Measurements from ENCODE around the gene HAUS7. TPM values are rescaled to one million over a fixed set of nuclear protein-coding genes. Genes with fewer than 3 reads are reported as not detected.

The HAUS7 gene
- polyA plus RNA-seq: 10 to 100 TPM; 20.8 to 30.8 (median 24.2) TPM
- long read RNA-seq, donor 1, transcript HAUS7-202 (10 exons, 1,363 nt): major isoform, 17 of 44 reads
- long read RNA-seq, donor 1, partial matches to known transcripts: 27 of 44 reads
- long read RNA-seq, donor 1, other reads (novel, unspliced or antisense): 0 of 44 reads
- long read RNA-seq, donor 2, partial matches to known transcripts: 0 of 4 reads
- long read RNA-seq, donor 2, other reads (novel, unspliced or antisense): 0 of 4 reads
- long read RNA-seq, donor 3, partial matches to known transcripts: 9 of 12 reads
- long read RNA-seq, donor 3, other reads (novel, unspliced or antisense): 0 of 12 reads
- long read RNA-seq, donor 4: 0 reads
- long read RNA-seq, donor 5: 0 reads
- long read RNA-seq, donor 6, partial matches to known transcripts: 19 of 21 reads
- long read RNA-seq, donor 6, other reads (novel, unspliced or antisense): 0 of 21 reads
- long read RNA-seq, donor 7, transcript HAUS7-202 (10 exons, 1,363 nt): major isoform, 16 of 16 reads
- long read RNA-seq, donor 7, partial matches to known transcripts: 0 of 16 reads
- long read RNA-seq, donor 7, other reads (novel, unspliced or antisense): 0 of 16 reads
- long read RNA-seq, donor 8, partial matches to known transcripts: 0 of 1 reads
- long read RNA-seq, donor 8, other reads (novel, unspliced or antisense): 0 of 1 reads
- long read RNA-seq, donor 9: 0 reads
- long read RNA-seq, donor 10, transcript HAUS7-202 (10 exons, 1,363 nt): major isoform, 7 of 9 reads
- long read RNA-seq, donor 10, partial matches to known transcripts: 0 of 9 reads
- long read RNA-seq, donor 10, other reads (novel, unspliced or antisense): 0 of 9 reads

GRCh38 chrX:153470411-153471363 is at the start of gene HAUS7:
Gene HAUS7, minus strand, starts transcription at chrX:153470576. Its CDS starts 19 bp downstream, at chrX:153470557.
- FAIRE-seq (no peak), DNase-seq (peak; percentile 88 to 90)
- Histone ChIP-seq H3K9me3 (ENCODE audit: control insufficient read depth in 2 of 2, insufficient read depth in 1 of 2, low read depth in 1 of 2, low read length in 1 of 2) (no peaks in the 10 kb centered on the region), H3K4me3 (ENCODE audit: low read depth in 1 of 3, low read length in 3 of 3) (peak within 1 kb of the TSS; percentile 50 to 60 (median 51)), H3K36me3 (ENCODE audit: control insufficient read depth in 3 of 3, insufficient read depth in 2 of 3, low read depth in 1 of 3, low read length in 3 of 3) (peaks cover 0 to 18% (median 0%) of the 10 kb centered on the region in 3 donors), H3K4me1 (ENCODE audit: control insufficient read depth in 3 of 3, insufficient read depth in 2 of 3, low read depth in 1 of 3, low read length in 2 of 3) (peaks cover 0 to 16% (median 3%) of the 10 kb centered on the region in 3 donors), H3K27me3 (ENCODE audit: control insufficient read depth in 3 of 3, insufficient read depth in 3 of 3, low read length in 3 of 3) (no peaks in the 10 kb centered on the region), H3K27ac (ENCODE audit: low read depth in 1 of 3, low read length in 2 of 3) (peak within 1 kb of the TSS in 2 of 3 donors; percentile 58 to 85)
- 9 to 41% (median 21%) methylated on average over 26 to 70 of the region's 70 CpGs for WGBS, 3 donors

DNA sequence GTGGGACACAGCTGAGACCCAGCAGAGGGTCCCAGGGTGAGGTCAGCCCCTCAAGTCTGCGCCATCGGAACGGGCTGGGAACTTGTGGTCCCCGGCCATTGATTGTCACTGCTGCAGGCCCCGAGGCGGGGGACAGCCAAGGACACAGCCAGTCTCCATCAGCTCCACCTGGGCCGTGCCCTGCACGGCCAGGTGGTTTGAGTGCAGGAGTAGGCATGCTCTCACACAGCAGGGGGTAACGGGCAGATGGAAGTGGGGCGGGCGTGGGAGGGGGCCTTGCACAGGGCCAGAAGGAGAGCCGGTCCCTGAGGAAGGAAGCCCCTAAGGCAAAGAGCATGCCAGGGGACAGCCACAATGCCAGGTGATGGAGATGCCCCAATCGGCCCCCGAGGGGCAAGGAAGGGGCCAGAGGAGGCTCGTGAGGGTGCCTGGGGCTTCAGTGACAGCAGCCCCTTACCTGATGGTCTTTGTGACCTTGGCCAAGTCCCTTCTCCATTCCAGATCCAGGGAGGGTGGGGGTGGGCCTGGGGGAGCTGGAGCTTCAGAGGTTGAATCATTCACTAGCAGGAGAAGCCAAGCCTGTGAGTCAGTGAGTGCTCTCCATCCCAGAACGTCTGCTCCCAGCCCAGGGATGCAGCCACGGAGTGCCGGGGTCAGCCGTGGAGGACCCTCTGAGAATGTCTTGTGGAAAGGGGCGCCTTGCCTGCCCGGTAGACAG is 49.4 kb upstream of the HAUS7 start:
- no peaks in the 10 kb centered on the region for H3K4me1 ChIP-seq (ENCODE audit: control insufficient read depth in 3 of 3, insufficient read depth in 2 of 3, low read depth in 1 of 3, low read length in 2 of 3)
- WGBS, 3 donors: 66 to 75% (median 66%) methylated on average over 13 to 21 of the region's 21 CpGs
- peaks cover 5 to 49% (median 10%) of the 10 kb centered on the region in 3 donors for H3K27me3 ChIP-seq (ENCODE audit: control insufficient read depth in 3 of 3, insufficient read depth in 3 of 3, low read length in 3 of 3)
- H3K27ac ChIP-seq (ENCODE audit: low read depth in 1 of 3, low read length in 2 of 3): no peak overlapping the region
- DNase-seq (no peak), FAIRE-seq (no peak)
- no peaks in the 10 kb centered on the region for H3K36me3 ChIP-seq (ENCODE audit: control insufficient read depth in 3 of 3, insufficient read depth in 2 of 3, low read depth in 1 of 3, low read length in 3 of 3)
- H3K9me3 ChIP-seq (ENCODE audit: control insufficient read depth in 2 of 2, insufficient read depth in 1 of 2, low read depth in 1 of 2, low read length in 1 of 2): no peaks in the 10 kb centered on the region
- no peak overlapping the region for H3K4me3 ChIP-seq (ENCODE audit: low read depth in 1 of 3, low read length in 3 of 3)

DNA sequence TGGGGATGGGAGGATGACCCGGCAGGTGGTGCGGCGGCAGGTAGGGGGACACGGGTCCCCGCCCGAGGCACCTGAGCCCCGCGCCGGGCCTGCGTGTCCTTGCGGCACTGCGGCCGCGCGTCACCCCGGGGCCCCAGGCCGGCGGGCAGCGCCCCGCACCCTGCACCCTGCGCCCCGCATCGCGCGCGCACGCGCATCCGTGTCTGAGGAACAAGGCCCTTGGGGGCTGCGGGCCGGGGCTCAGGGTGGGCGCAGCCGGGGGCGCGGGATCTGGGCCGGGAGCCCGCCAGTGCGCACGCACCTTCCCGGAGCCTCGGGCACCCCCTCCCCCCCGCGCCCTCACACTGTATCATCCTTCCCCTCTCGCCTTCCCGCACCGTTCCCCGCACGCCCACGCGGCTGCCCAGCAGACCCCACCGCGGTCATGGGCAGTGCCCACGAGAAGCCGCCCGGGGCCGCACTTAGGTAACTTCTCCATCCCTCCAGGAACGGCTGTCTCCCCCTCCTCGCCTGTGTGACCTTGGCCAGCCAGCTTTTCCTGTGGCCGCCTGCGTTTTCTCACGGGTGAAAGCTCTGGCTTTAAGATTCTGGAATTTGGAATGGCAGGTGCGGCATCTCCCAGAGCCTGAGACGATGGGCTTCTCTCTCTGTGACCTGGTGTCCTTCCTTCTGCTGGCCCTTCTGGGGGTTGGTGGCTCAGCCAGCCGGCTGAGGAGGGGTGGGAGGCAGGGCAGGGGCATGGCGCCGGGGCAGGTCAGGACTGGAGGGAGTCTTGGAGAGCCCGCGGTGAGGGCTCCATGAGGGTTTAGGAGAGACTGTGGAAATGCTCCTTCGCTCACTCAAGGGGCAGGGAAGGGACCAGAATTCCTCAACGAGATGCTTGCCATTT is 47.8 kb upstream of the HAUS7 start:
- FAIRE-seq: no peak
- Histone ChIP-seq H3K36me3 (ENCODE audit: control insufficient read depth in 3 of 3, insufficient read depth in 2 of 3, low read depth in 1 of 3, low read length in 3 of 3) (no peaks in the 10 kb centered on the region), H3K9me3 (ENCODE audit: control insufficient read depth in 2 of 2, insufficient read depth in 1 of 2, low read depth in 1 of 2, low read length in 1 of 2) (no peaks in the 10 kb centered on the region), H3K4me1 (ENCODE audit: control insufficient read depth in 3 of 3, insufficient read depth in 2 of 3, low read depth in 1 of 3, low read length in 2 of 3) (no peaks in the 10 kb centered on the region), H3K4me3 (ENCODE audit: low read depth in 1 of 3, low read length in 3 of 3) (no peak overlapping the region), H3K27ac (ENCODE audit: low read depth in 1 of 3, low read length in 2 of 3) (no peak overlapping the region), H3K27me3 (ENCODE audit: control insufficient read depth in 3 of 3, insufficient read depth in 3 of 3, low read length in 3 of 3) (peaks cover 5 to 49% (median 10%) of the 10 kb centered on the region in 3 donors)
- 5 to 38% (median 15%) methylated on average over 18 to 70 of the region's 70 CpGs for WGBS, 3 donors
- DNase-seq: no peak

- WGBS, 3 donors: 4 to 39% (median 20%) methylated on average over 6 to 50 of the region's 50 CpGs
- no peak for FAIRE-seq
- no peak for DNase-seq
Measured at GRCh38 chrX:153517423-153517822, 47.0 kb upstream of the HAUS7 start, which contains the start of gene ATP2B3. Gene ATP2B3, plus strand, starts transcription at chrX:153517642. Its CDS starts 18,606 bp downstream, at chrX:153536248.

GRCh38 chrX:153516073-153516472 is 45.7 kb upstream of the HAUS7 start:
- Histone ChIP-seq H3K9me3 (ENCODE audit: control insufficient read depth in 2 of 2, insufficient read depth in 1 of 2, low read depth in 1 of 2, low read length in 1 of 2) (no peaks in the 10 kb centered on the region), H3K36me3 (ENCODE audit: control insufficient read depth in 3 of 3, insufficient read depth in 2 of 3, low read depth in 1 of 3, low read length in 3 of 3) (no peaks in the 10 kb centered on the region), H3K27me3 (ENCODE audit: control insufficient read depth in 3 of 3, insufficient read depth in 3 of 3, low read length in 3 of 3) (peaks cover 5 to 44% (median 6%) of the 10 kb centered on the region in 3 donors), H3K27ac (ENCODE audit: low read depth in 1 of 3, low read length in 2 of 3) (no peak overlapping the region), H3K4me1 (ENCODE audit: control insufficient read depth in 3 of 3, insufficient read depth in 2 of 3, low read depth in 1 of 3, low read length in 2 of 3) (no peaks in the 10 kb centered on the region), H3K4me3 (ENCODE audit: low read depth in 1 of 3, low read length in 3 of 3) (no peak overlapping the region)
- FAIRE-seq (no peak), DNase-seq (no peak)
- 61 to 83% (median 62%) methylated on average over 8 to 9 of the region's 9 CpGs for WGBS, 3 donors

More at GRCh38 chrX:153517423-153517822, 47.0 kb upstream of the HAUS7 start, which contains the start of gene ATP2B3:
- no peak within 1 kb of the TSS for H3K27ac ChIP-seq (ENCODE audit: low read depth in 1 of 3, low read length in 2 of 3)
- H3K36me3 ChIP-seq (ENCODE audit: control insufficient read depth in 3 of 3, insufficient read depth in 2 of 3, low read depth in 1 of 3, low read length in 3 of 3): no peaks in the 10 kb centered on the region
- H3K27me3 ChIP-seq (ENCODE audit: control insufficient read depth in 3 of 3, insufficient read depth in 3 of 3, low read length in 3 of 3): peaks cover 5 to 49% (median 10%) of the 10 kb centered on the region in 3 donors
- no peaks in the 10 kb centered on the region for H3K9me3 ChIP-seq (ENCODE audit: control insufficient read depth in 2 of 2, insufficient read depth in 1 of 2, low read depth in 1 of 2, low read length in 1 of 2)
- H3K4me3 ChIP-seq (ENCODE audit: low read depth in 1 of 3, low read length in 3 of 3): no peak within 1 kb of the TSS
- H3K4me1 ChIP-seq (ENCODE audit: control insufficient read depth in 3 of 3, insufficient read depth in 2 of 3, low read depth in 1 of 3, low read length in 2 of 3): no peaks in the 10 kb centered on the region

- 58 to 68% (median 61%) methylated on average over 7 to 8 of the region's 8 CpGs for WGBS, 3 donors
- DNase-seq (no peak), FAIRE-seq (no peak)
- Histone ChIP-seq H3K27me3 (ENCODE audit: control insufficient read depth in 3 of 3, insufficient read depth in 3 of 3, low read length in 3 of 3) (peaks cover 5 to 38% (median 6%) of the 10 kb centered on the region in 3 donors), H3K4me1 (ENCODE audit: control insufficient read depth in 3 of 3, insufficient read depth in 2 of 3, low read depth in 1 of 3, low read length in 2 of 3) (no peaks in the 10 kb centered on the region), H3K4me3 (ENCODE audit: low read depth in 1 of 3, low read length in 3 of 3) (no peak overlapping the region), H3K27ac (ENCODE audit: low read depth in 1 of 3, low read length in 2 of 3) (no peak overlapping the region), H3K36me3 (ENCODE audit: control insufficient read depth in 3 of 3, insufficient read depth in 2 of 3, low read depth in 1 of 3, low read length in 3 of 3) (no peaks in the 10 kb centered on the region), H3K9me3 (ENCODE audit: control insufficient read depth in 2 of 2, insufficient read depth in 1 of 2, low read depth in 1 of 2, low read length in 1 of 2) (no peaks in the 10 kb centered on the region)
Measured at GRCh38 chrX:153515435-153515834, 45.1 kb upstream of the HAUS7 start.

GRCh38 chrX:153514259-153514658 is 43.9 kb upstream of the HAUS7 start:
- 77 to 91% (median 89%) methylated on average over 7 to 9 of the region's 9 CpGs for WGBS, 3 donors
- Histone ChIP-seq H3K36me3 (ENCODE audit: control insufficient read depth in 3 of 3, insufficient read depth in 2 of 3, low read depth in 1 of 3, low read length in 3 of 3) (no peaks in the 10 kb centered on the region), H3K4me1 (ENCODE audit: control insufficient read depth in 3 of 3, insufficient read depth in 2 of 3, low read depth in 1 of 3, low read length in 2 of 3) (no peaks in the 10 kb centered on the region), H3K27ac (ENCODE audit: low read depth in 1 of 3, low read length in 2 of 3) (no peak overlapping the region), H3K4me3 (ENCODE audit: low read depth in 1 of 3, low read length in 3 of 3) (no peak overlapping the region), H3K27me3 (ENCODE audit: control insufficient read depth in 3 of 3, insufficient read depth in 3 of 3, low read length in 3 of 3) (peaks cover 5 to 28% (median 6%) of the 10 kb centered on the region in 3 donors), H3K9me3 (ENCODE audit: control insufficient read depth in 2 of 2, insufficient read depth in 1 of 2, low read depth in 1 of 2, low read length in 1 of 2) (no peaks in the 10 kb centered on the region)
- DNase-seq: no peak
- no peak for FAIRE-seq
